Activated effector memory CD4-positive, alpha-beta T cell treated with Interleukin-2 at 50 U/mL for 16 hours (primary cell): ENCODE measurements around the gene NDRG4.
"Not testable (repeated sequence)": the region's sequence is repeated elsewhere in the genome, so short reads cannot be mapped to it uniquely, and the experiment has no call there.

Experiments
- DNase-seq: peaks from one replicate; pipeline ENCODE4 v3.0.0-alpha.2; 2020

Gene NDRG4

GRCh38 chr16:58466396-58466795 lies 33.5 kb upstream of the NDRG4 start:
- no peak for DNase-seq

DNA sequence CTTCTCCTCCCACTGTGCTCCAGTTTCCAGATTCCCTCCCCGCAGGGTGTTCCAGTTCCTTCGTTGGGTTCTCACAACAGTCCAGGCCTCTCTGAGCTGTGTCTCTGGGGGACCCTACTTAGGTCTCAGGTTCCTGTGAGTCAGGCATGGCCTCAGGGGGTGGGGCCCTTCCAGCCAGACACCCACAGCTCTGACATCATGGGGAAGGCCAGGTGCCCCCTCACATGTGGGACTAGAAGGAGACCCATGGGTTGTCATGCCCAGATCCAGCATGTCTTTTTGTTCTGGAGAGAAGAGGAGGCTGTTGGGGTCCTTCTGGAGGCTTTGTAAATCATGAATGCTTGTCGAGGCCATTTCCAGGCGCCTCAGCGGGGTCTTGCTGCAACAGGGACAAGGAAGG lies 32.0 kb upstream of the NDRG4 start:
- DNase-seq = no peak

DNA sequence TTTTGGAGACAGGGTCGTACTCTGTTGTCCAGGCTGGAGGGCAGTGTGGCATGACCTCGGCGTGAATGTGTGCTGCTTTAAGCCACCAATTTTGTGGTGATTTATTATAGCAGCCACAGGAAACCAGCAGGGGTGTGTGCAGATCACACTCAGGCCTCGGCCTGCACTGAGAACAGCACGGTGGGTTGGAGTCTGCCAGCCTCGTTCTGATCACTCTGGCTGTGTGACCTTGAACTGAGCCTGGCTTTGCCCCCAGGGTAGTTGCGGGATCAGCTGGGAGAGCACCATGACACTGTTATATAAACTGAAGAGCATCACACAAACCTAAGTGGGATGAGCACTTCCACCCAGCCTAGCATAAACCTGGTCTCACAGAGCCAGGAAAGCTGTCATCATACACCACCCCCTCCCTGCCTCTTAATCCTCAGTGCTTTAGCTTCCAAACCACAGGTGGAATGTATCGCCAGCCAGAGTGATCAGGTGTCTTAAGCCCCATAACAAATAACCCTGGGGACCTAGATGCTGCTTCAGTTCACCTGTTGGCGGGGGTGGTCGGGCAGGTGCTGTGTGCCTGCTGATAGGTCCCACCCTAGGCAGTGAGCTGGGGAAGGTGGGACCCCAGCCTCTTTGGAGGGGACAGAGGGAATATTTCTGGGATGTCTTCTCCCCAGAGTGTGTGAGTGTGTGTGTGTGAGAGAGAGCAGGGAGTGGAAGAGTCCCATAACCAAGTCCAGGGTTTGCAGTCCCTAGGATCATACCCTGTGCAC lies 28.6 kb upstream of the NDRG4 start:
- DNase-seq = no peak

- DNase-seq = no peak
Measured at GRCh38 chr16:58472266-58472665, 27.7 kb upstream of the NDRG4 start.

DNA sequence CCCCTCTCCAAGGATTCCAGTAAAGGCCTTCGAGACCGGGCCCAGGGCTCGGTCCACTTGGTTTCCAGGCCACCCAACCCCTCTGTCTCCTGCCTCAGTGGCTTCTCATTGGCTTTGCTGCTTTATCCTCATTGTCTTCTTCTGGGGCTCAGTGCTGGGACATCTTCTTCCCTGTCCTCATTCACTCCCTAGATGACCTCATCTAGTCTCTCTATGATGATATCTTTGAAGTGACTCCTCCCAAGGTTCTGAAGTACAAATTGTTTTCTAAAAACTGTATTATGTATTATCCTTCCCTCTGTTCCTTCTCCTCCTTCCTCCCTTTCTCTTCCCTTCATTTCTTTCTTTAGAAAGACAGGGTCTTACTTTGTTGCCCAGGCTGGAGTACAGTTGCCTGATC lies 27.1 kb upstream of the NDRG4 start:
- no peak for DNase-seq

DNA sequence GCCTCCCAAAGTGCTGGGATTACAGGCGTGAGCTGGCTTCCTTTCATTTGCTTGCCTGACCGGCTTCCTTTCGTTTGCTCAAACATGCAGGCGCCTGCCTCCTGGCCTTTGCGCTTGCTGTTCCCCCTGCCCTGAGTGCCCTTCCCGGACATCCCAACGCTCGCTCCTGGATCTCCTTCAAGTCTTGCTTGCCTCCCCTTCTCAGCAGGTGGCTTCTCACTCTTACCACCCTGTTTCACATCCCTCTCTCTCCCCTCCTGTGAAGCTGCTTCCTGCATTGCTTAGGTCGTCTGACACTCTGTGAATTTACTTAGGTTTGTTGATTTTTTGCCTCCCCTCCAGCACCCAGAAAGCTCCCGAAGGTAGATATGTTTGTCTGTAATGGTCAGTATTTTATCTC lies 25.6 kb upstream of the NDRG4 start:
- DNase-seq = no peak

DNA sequence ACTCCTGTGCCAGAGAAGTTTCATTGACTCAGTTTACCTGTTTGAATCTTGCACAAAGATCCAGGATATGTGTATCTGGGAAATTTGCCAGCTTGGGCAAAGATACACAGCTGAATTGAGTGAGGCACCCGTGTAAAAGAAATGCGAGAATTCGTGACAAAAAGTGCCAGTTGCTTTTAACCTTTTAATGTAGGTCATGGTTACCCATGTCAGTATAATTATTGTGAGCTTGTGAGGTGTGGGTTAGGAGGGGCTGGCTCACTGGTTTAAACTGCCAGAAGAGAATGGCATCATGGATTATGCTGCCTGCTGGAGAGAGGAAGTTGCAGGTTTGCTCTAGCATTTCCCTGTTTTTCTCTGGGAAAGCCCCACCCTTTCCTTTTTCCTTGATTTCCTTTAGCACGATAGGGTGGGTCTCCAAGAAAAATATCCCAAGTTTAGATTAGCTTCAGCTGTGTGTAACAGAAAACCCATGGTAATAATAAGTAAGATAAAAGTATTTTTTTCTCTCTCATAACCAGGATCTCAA lies 24.8 kb upstream of the NDRG4 start:
- no peak for DNase-seq

DNA sequence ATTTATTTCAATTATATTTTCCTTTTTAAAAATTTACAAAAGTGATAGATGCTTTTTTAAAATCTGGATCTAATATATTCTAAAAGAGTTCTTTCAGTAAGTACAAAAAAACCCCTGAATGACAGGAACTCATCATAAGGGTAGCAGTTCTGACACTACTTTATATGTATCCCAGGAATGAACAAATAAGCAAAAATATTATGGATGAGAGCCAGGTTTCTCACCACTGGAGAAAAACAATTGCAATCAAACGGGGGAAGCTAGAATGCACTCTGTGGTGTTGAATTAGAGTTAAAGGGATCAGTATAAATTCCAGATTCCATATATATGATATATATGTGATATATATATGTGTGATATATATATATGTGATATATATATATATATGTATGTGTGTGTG lies 23.2 kb upstream of the NDRG4 start:
- no peak for DNase-seq

- DNase-seq = no peak
Measured at GRCh38 chr16:58478427-58478826, 21.5 kb upstream of the NDRG4 start.

DNA sequence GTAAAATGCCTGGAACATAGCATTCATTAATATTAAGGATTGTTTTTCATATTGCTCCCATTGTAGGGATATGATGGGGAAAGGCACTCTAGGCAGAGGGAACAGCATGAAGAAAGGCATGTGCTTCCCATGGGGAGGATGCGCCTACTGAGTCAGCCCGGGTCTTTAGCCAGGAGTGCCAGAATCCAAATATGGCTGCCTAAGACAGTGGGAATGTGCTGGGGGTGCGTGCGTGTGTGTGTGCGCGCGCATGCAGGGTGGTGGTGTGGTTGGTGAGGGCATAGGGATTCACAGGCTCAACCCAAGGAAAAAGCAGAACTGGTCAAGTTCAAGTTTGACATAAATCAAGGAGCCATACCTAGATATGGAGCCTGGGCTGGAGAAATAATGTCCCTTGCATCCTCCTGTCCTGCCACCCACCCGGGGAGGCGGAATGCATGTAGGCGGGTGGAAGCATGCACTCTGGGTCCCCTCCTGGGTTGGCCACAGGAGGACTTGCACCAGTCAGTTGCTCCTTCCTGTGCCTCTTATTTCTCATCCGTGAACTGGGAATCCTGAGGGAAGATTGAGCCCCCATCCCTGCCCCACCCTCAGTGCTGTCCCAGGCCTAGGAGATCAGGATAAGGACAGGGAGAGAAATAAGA lies 18.6 kb upstream of the NDRG4 start:
- DNase-seq = no peak

- no peak for DNase-seq
Measured at GRCh38 chr16:58481931-58482330, 18.0 kb upstream of the NDRG4 start.

GRCh38 chr16:58485184-58485887 lies 14.6 kb upstream of the NDRG4 start:
- DNase-seq = no peak

DNA sequence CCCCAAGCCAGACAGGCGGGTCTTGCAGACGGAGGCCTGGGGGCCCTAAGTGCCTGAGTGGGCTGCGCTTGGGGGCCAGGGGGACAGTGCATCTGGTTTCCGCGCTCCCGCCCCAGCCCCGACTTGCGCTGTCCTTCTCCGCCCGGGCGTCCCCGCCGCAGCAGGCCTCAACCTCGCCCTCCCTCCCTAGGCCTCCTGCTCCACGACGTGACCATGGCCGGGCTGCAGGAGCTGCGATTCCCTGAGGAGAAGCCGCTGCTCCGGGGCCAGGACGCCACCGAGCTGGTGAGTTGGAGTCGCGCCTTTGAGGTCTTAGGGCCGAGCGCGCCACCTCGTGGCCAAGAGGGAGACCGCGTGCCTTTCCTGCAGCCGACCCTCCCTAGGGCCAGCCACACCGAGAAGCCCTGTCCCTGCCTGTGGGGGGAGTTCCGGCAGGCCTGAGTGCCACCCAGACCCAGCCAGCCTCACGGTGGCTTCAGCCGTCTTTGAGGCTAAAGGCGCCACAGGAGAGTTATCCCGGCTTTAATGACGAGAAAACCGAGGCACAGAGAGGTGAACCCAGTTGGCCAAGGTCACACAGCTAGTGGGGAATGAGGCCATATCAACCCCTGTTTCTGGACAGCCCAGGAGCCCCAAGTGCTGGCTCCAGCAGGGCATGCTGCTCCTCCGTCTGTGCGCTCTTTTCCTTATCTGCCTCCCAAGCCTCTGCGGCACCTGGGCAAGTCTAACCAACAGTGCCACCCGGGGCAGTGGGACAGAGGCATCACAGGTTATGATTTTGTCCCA lies 12.2 kb upstream of the NDRG4 start:
- peak; percentile 40 for DNase-seq

- no peak for DNase-seq
Measured at GRCh38 chr16:58488531-58488930, 11.4 kb upstream of the NDRG4 start.

GRCh38 chr16:58490065-58490464 lies 9.9 kb upstream of the NDRG4 start:
- DNase-seq = no peak

GRCh38 chr16:58490539-58490938 lies 9.4 kb upstream of the NDRG4 start:
- DNase-seq = not testable (repeated sequence)

DNA sequence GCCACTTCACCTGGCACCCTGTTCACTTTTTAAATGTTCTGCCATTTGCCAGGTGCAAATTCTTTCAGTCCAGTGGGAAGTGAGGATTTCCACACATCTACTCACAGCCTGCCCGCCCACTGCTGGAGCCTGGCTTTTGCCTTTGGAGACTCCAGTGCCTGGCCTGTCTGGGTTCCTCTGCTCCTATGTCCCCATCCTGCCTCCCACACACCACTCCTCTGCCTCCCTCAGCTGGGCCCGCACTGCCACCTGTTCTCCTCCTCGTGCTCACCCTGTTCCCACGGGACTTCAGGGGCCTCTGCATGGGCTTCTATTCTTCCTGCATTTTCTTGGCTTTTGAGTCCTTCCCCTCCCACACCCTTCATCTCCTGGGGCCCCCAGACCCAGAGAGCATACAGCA lies 7.9 kb upstream of the NDRG4 start:
- no peak for DNase-seq

- DNase-seq = no peak
Measured at GRCh38 chr16:58492735-58493134, 7.2 kb upstream of the NDRG4 start.

DNA sequence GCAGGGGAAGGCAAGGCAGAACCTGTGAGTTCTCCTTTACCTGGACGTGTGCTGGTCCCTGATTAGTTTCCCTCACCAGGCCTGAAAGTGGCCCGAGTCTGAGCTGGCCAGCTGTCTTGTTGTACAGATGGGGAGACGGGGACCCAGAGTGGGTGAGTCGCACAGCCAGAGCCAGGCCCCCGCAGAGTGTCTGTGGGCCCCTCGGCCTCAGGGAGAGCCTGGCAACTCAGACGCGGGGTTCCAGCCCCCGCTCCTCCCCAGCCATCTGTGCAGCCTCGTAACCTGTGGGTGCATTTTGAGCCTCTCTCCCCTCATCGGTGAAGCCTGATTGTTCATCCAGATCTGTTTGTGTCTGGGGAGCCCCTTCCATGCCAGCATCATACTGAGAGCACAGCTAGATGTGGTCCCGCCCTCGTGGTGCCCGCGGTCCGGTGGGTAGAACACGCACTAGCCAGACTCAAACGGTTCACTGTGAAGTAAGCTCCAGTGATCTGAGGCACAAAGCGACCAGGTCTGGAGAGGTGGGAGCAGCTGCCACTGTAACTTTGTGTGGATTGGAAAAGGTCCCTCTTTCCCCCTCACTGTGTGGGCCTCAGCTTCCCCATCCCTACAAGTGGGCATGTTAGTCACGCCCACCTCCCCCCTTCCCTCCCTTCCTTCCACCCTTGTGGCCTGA lies 6.0 kb upstream of the NDRG4 start:
- DNase-seq = no peak

GRCh38 chr16:58494981-58495520 lies 4.9 kb upstream of the NDRG4 start:
- no peak for DNase-seq

GRCh38 chr16:58495521-58496331 lies 4.2 kb upstream of the NDRG4 start:
- no peak for DNase-seq
